BE2C (cell line): ENCODE results near the gene CNTN4.

Source experiments
- DNase-seq: peaks from one replicate; pipeline ENCODE4 v3.0.0-alpha.2; 2020
- H3K27me3 ChIP-seq: fragments of 250-450 bp; sonication (Bioruptor Pico); 2 replicates; pipeline ENCODE4 v1.5.1; 2020; ENCODE audit warnings: mild to moderate bottlenecking
- H3K36me3 ChIP-seq: fragments of 250-450 bp; sonication (Bioruptor Pico); 2 replicates; pipeline ENCODE4 v1.5.1; 2020; ENCODE audit warnings: mild to moderate bottlenecking
- H3K4me1 ChIP-seq: fragments of 250-450 bp; sonication (Bioruptor Pico); 2 replicates; pipeline ENCODE4 v1.5.1; 2020
- H3K4me3 ChIP-seq: 2 replicates; pipeline ENCODE4 v1.5.1; 2011; ENCODE audit warnings: low read depth, low read length
- H3K9me3 ChIP-seq: fragments of 250-450 bp; sonication (Bioruptor Pico); 2 replicates; pipeline ENCODE4 v1.5.1; 2020
- TF ChIP-seq, protein P1 (sequence below): IDR thresholded peaks from 2 replicates; pipeline ENCODE4 v1.5.1; 2012; ENCODE audit warnings: mild to moderate bottlenecking, low read depth, low read length

CNTN4 gene

DNA sequence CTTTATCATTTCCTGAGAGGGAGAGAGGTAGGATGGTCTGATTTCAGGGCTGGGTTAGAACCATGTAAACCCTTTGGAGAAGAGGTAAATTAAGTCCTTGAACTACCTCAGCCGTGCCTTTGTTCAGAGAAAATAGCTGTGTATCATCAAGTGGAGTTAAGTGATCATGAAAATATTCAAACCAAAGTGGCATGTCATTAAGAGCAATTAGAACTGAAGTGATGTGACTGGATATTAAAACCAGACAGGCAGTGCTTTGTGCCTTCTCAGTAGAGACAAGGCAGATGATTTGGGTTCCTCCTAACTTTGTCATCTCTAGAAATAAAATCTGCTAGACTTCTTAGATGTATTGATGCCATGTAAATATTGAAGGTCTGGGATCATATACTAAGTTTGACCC is 840.0 kb downstream of the CNTN4 start:
- Histone ChIP-seq H3K4me1 (no peaks in the 10 kb centered on the region), H3K4me3 (no peak overlapping the region), H3K36me3 (no peaks in the 10 kb centered on the region), H3K9me3 (no peaks in the 10 kb centered on the region), H3K27me3 (no peaks in the 10 kb centered on the region)
- no peak for DNase-seq
- TF ChIP-seq, protein P1, sequence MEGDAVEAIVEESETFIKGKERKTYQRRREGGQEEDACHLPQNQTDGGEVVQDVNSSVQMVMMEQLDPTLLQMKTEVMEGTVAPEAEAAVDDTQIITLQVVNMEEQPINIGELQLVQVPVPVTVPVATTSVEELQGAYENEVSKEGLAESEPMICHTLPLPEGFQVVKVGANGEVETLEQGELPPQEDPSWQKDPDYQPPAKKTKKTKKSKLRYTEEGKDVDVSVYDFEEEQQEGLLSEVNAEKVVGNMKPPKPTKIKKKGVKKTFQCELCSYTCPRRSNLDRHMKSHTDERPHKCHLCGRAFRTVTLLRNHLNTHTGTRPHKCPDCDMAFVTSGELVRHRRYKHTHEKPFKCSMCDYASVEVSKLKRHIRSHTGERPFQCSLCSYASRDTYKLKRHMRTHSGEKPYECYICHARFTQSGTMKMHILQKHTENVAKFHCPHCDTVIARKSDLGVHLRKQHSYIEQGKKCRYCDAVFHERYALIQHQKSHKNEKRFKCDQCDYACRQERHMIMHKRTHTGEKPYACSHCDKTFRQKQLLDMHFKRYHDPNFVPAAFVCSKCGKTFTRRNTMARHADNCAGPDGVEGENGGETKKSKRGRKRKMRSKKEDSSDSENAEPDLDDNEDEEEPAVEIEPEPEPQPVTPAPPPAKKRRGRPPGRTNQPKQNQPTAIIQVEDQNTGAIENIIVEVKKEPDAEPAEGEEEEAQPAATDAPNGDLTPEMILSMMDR = no peak

DNA sequence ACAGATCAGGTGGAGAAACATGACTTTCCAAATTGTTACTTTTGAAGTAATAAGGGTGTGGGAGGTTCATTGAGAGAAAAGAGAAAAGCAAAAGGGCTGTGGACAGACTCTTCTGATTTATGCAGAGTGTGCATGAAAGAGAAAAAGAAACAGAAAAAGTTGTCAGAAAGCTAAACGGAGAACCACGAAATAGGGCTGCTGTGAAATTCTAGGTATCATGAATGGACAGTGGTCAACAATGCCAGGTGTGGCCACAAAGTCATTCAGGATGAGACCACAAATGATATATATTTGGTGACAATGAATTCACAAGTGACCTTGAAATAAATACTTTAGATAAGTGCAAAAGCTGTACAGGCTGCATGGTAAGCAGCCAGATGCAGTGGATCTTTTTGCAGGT is 841.4 kb downstream of the CNTN4 start:
- H3K9me3 ChIP-seq = no peaks in the 10 kb centered on the region
- H3K4me1 ChIP-seq = no peaks in the 10 kb centered on the region
- DNase-seq = no peak
- H3K27me3 ChIP-seq = no peaks in the 10 kb centered on the region
- H3K4me3 ChIP-seq = no peak overlapping the region
- H3K36me3 ChIP-seq = no peaks in the 10 kb centered on the region
- TF ChIP-seq, protein P1 = no peak

DNA sequence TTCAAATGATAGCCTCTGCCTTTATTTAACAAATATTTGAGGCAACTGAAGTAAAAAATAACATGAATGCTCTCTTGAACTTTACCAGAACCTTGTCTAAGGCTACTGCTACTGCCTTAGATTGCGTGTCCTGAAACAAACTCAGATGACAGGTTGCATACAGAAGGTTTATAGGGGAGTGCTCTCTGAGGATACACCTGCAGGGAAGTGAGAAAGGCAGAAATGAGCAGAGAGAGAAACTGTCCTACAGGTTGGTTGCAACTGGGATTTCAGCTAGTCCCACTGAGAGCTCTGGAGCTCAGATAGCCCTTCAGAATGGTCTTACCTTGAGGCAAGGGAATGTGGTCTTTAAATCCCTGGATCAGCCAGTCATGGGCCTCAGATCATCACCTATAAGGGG is 846.0 kb downstream of the CNTN4 start:
- DNase-seq = no peak
- Histone ChIP-seq H3K27me3 (no peaks in the 10 kb centered on the region), H3K4me1 (peaks cover 4% of the 10 kb centered on the region), H3K9me3 (no peaks in the 10 kb centered on the region), H3K4me3 (no peak overlapping the region), H3K36me3 (no peaks in the 10 kb centered on the region)
- TF ChIP-seq, protein P1 = no peak

DNA sequence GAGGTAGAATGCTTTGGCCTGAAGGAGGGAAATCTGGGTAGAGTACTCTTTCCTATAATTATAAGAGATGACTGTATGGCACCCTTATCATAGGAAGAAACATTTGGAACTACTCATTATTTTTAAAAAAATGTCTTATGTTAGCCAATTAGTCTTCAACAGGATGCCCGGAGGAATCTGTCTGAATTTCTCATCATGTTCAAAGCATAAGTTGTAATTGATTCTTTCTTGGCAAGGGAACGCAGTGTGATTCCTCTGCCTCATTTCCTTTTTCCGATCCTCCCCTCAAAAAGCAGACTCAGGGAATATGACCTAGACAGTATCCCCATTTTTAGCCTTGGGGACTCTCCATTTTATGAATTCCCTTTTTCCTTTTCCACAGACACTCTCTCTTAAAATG is 846.5 kb downstream of the CNTN4 start:
- no peaks in the 10 kb centered on the region for H3K36me3 ChIP-seq
- H3K4me3 ChIP-seq = no peak overlapping the region
- TF ChIP-seq, protein P1 = no peak
- no peak for DNase-seq
- H3K4me1 ChIP-seq = peaks cover 7% of the 10 kb centered on the region
- H3K27me3 ChIP-seq = no peaks in the 10 kb centered on the region
- no peaks in the 10 kb centered on the region for H3K9me3 ChIP-seq

DNA sequence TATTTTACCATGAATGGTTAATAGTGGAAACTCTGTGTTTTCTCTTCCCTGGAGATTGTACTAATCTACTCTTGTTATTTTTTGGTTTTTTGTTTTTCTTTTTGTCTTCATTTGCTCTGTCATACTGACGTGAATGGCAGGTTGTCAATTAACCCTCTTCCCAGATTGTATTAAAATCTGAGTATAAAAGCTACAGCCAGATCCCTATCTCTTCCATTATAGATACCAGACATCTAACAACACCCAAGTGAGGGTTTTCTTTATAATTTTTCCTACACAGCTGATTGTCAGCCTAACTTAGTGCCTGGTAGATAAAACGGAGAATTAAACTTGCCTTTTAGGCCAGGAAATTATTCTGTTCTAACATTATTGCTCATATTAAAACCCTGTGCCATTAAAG is 848.9 kb downstream of the CNTN4 start:
- DNase-seq = no peak
- Histone ChIP-seq H3K36me3 (no peaks in the 10 kb centered on the region), H3K4me1 (peaks cover 11% of the 10 kb centered on the region), H3K27me3 (no peaks in the 10 kb centered on the region), H3K4me3 (no peak overlapping the region), H3K9me3 (no peaks in the 10 kb centered on the region)
- TF ChIP-seq, protein P1 = no peak

DNA sequence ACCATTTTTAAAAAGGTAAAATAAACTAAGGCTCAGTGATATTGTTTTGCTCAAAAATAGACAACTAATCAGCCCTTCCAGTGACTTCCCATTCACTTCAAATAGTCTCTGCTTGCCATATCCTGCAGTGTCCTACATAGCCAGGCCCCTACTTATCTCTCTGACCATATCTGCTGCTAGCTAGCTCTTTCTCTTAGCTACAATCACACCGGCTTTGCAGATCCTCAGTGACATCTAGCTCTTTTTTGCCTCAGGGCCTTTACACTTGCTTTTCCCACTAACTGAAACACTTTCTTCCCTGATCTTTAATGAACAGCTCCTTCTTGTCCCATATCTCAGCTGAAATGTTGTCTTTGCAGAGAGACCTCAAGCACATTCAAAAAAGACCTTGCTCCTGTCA is 850.2 kb downstream of the CNTN4 start:
- H3K36me3 ChIP-seq = no peaks in the 10 kb centered on the region
- no peak overlapping the region for H3K4me3 ChIP-seq
- H3K27me3 ChIP-seq = no peaks in the 10 kb centered on the region
- no peaks in the 10 kb centered on the region for H3K9me3 ChIP-seq
- TF ChIP-seq, protein P1 = no peak
- H3K4me1 ChIP-seq = peaks cover 11% of the 10 kb centered on the region
- DNase-seq = peak; percentile 8
